ENCODE results near the gene RALGPS2. TPM values are rescaled to one million over a fixed set of nuclear protein-coding genes. Genes with fewer than 3 reads are reported as not detected.

RALGPS2 gene
- total and polyA plus RNA-seq, 2 donors (not counting 1 experiment from before 2014, with no cell fraction given): 59.6 to 251 TPM

- Histone ChIP-seq H3K9me3 (ENCODE audit: control extremely low read depth in 1 of 3, control insufficient read depth in 2 of 3, insufficient read depth in 1 of 3, low read length in 2 of 3) (no peaks in the 10 kb centered on the region), H3K27me3 (replicated peaks in 1 of 4; ENCODE audit: control extremely low read depth in 1 of 4, control insufficient read depth in 3 of 4, insufficient read depth in 4 of 4, low read length in 3 of 4) (no peaks in the 10 kb centered on the region), H4K20me1 (ENCODE audit: control insufficient read depth, insufficient read depth, low read length, poor library complexity, severe bottlenecking) (peaks cover 13% of the 10 kb centered on the region), H3K79me2 (ENCODE audit: control insufficient read depth, insufficient read depth, low read length) (peaks cover 8% of the 10 kb centered on the region), H3K4me2 (replicated peaks; ENCODE audit: low read depth, low read length, poor library complexity, severe bottlenecking) (no peak overlapping the region), H3K4me1 (ENCODE audit: control insufficient read depth in 2 of 2, insufficient read depth in 2 of 2, low read length in 2 of 2) (no peaks in the 10 kb centered on the region), H3K36me3 (replicated peaks in 1 of 2; ENCODE audit: control extremely low read depth in 1 of 2, control insufficient read depth in 1 of 2, extremely low read depth in 1 of 2, insufficient read depth in 2 of 2, low read length in 1 of 2) (peaks cover 28 to 83% of the 10 kb centered on the region in 2 experiments), H3K4me3 (ENCODE audit: control extremely low read depth in 1 of 5, extremely low read depth in 1 of 5, insufficient read depth in 1 of 5, low read depth in 2 of 5, low read length in 4 of 5) (no peak overlapping the region), H2AFZ (ENCODE audit: insufficient read depth, low read depth, low read length, poor library complexity, severe bottlenecking) (no peak overlapping the region), H3K9ac (ENCODE audit: low read length) (no peak overlapping the region), H3K27ac (ENCODE audit: low read length in 2 of 2) (peak overlapping the region in 1 of 2 donors; percentile 2)
- no peak for TF ChIP-seq CTCF (IDR thresholded peaks at IDR 0.05)
- no peak for TF ChIP-seq EZH2 (IDR thresholded peaks at IDR 0.05; ENCODE audit: borderline replicate concordance, insufficient read depth, low read depth, low read length, poor library complexity, severe bottlenecking)
- intact Hi-C loops (cut with micrococcal nuclease): no loop called here
- peak overlapping the region; percentile 20 for H3K27ac Mint-ChIP-seq
- no peaks in the 10 kb centered on the region for H3K27me3 Mint-ChIP-seq
- WGBS (ENCODE audit: insufficient coverage): 100% methylated on average over 1 of the region's 3 CpGs
- no peak for ATAC-seq (ENCODE audit: low read depth)
- peaks cover 5% of the 10 kb centered on the region for H3K4me1 Mint-ChIP-seq
- DNase-seq: no peak
- ChIA-PET CTCF (interaction anchor here (1.4 to 2.1 kb wide), 2 partner anchors 344 to 349 kb away, joined by 3 to 8 read pairs; no protein-coding TSS in a partner anchor), POLR2A (interaction anchor here (0.5 kb wide), 1 partner anchor 46 kb away, joined by 4 read pairs; no protein-coding TSS in a partner anchor)
- no peak overlapping the region for H3K4me3 Mint-ChIP-seq
- H3K9me3 Mint-ChIP-seq (ENCODE audit: insufficient read depth): no peaks in the 10 kb centered on the region
These were observed 156.9 kb downstream of the RALGPS2 start for GRCh38 chr1:178881950-178882349.

GRCh38 chr1:178885869-178886268 lies 160.8 kb downstream of the RALGPS2 start:
- DNase-seq (no peak), ATAC-seq (ENCODE audit: low read depth) (no peak)
- ChIA-PET CTCF (interaction anchor here (1.0 kb wide), 1 partner anchor 9 kb away, joined by 3 read pairs; no protein-coding TSS in a partner anchor), POLR2A (no interaction called here)
- WGBS (ENCODE audit: insufficient coverage): 100% methylated on average over 3 of the region's 4 CpGs
- intact Hi-C loops (cut with micrococcal nuclease): loop anchor here (5.0 kb wide), 1 partner anchor 34 kb away; no protein-coding TSS in a partner anchor
- Histone ChIP-seq H3K9me3 (ENCODE audit: control extremely low read depth in 1 of 3, control insufficient read depth in 2 of 3, insufficient read depth in 1 of 3, low read length in 2 of 3) (no peaks in the 10 kb centered on the region), H3K36me3 (replicated peaks in 1 of 2; ENCODE audit: control extremely low read depth in 1 of 2, control insufficient read depth in 1 of 2, extremely low read depth in 1 of 2, insufficient read depth in 2 of 2, low read length in 1 of 2) (peaks cover 33 to 91% of the 10 kb centered on the region in 2 experiments), H3K4me2 (replicated peaks; ENCODE audit: low read depth, low read length, poor library complexity, severe bottlenecking) (no peak overlapping the region), H3K4me3 (ENCODE audit: control extremely low read depth in 1 of 5, extremely low read depth in 1 of 5, insufficient read depth in 1 of 5, low read depth in 2 of 5, low read length in 4 of 5) (no peak overlapping the region), H3K27ac (ENCODE audit: low read length in 2 of 2) (peak overlapping the region in 1 of 2 donors; percentile 43), H3K79me2 (ENCODE audit: control insufficient read depth, insufficient read depth, low read length) (peaks cover 8% of the 10 kb centered on the region), H2AFZ (ENCODE audit: insufficient read depth, low read depth, low read length, poor library complexity, severe bottlenecking) (no peak overlapping the region), H3K9ac (ENCODE audit: low read length) (no peak overlapping the region), H4K20me1 (ENCODE audit: control insufficient read depth, insufficient read depth, low read length, poor library complexity, severe bottlenecking) (peaks cover 13% of the 10 kb centered on the region), H3K27me3 (replicated peaks in 1 of 4; ENCODE audit: control extremely low read depth in 1 of 4, control insufficient read depth in 3 of 4, insufficient read depth in 4 of 4, low read length in 3 of 4) (no peaks in the 10 kb centered on the region), H3K4me1 (ENCODE audit: control insufficient read depth in 2 of 2, insufficient read depth in 2 of 2, low read length in 2 of 2) (no peaks in the 10 kb centered on the region)
- TF ChIP-seq CTCF (IDR thresholded peaks at IDR 0.05) (no peak), EZH2 (IDR thresholded peaks at IDR 0.05; ENCODE audit: borderline replicate concordance, insufficient read depth, low read depth, low read length, poor library complexity, severe bottlenecking) (no peak)
- H3K4me3 Mint-ChIP-seq: no peak overlapping the region
- H3K9me3 Mint-ChIP-seq (ENCODE audit: insufficient read depth): no peaks in the 10 kb centered on the region
- H3K4me1 Mint-ChIP-seq: peaks cover 5% of the 10 kb centered on the region
- H3K27me3 Mint-ChIP-seq: no peaks in the 10 kb centered on the region
- no peak overlapping the region for H3K27ac Mint-ChIP-seq

Data from B cell (primary cell).